ENCODE data around the gene COBL. TPM values are rescaled to one million over a fixed set of nuclear protein-coding genes. Genes with fewer than 3 reads are reported as not detected.

The COBL gene
- 10 to 100 TPM; 19.1 to 26.0 (median 22.4) TPM for polyA plus RNA-seq (ENCODE audit: insufficient read length in 3 of 3)
- long read RNA-seq, donor 1, partial matches to known transcripts: 6 of 6 reads
- long read RNA-seq, donor 1, other reads (novel, unspliced or antisense): 0 of 6 reads
- long read RNA-seq, donor 2: 0 reads
- long read RNA-seq, donor 3, partial matches to known transcripts: 0 of 1 reads
- long read RNA-seq, donor 3, other reads (novel, unspliced or antisense): 0 of 1 reads
- long read RNA-seq, donor 4: 0 reads
- long read RNA-seq, donor 5: 0 reads
- long read RNA-seq, donor 6, partial matches to known transcripts: 0 of 2 reads
- long read RNA-seq, donor 6, other reads (novel, unspliced or antisense): 0 of 2 reads
- long read RNA-seq, donor 7: 0 reads
- long read RNA-seq, donor 8: 0 reads
- long read RNA-seq, donor 9, partial matches to known transcripts: 6 of 7 reads
- long read RNA-seq, donor 9, other reads (novel, unspliced or antisense): 0 of 7 reads
- long read RNA-seq, donor 10: 0 reads
- long read RNA-seq, donor 11: 0 reads
- long read RNA-seq, donor 12: 0 reads
- long read RNA-seq, donor 13: 0 reads
- long read RNA-seq, donor 14: 0 reads
- long read RNA-seq, donor 15: 0 reads
- long read RNA-seq, donor 16, full-length matches to known transcripts: 2 of 13 reads
- long read RNA-seq, donor 16, partial matches to known transcripts: 11 of 13 reads
- long read RNA-seq, donor 16, other reads (novel, unspliced or antisense): 0 of 13 reads

- DNase-seq (ENCODE audit: extremely low read depth in 1 of 11, low read depth in 9 of 11, low spot score in 4 of 11): peak in 3 of 11 donors; percentile 16 to 28 (median 21)
Observed at GRCh38 chr7:51316666-51317581, at the start of gene COBL. Gene COBL (minus strand): TSS chr7:51316809. CDS start chr7:51316633, 176 bp downstream.

- no peak for DNase-seq (ENCODE audit: extremely low read depth in 1 of 11, low read depth in 9 of 11, low spot score in 4 of 11)
Observed at GRCh38 chr7:51366172-51366728, 49.6 kb upstream of the COBL start.

DNA sequence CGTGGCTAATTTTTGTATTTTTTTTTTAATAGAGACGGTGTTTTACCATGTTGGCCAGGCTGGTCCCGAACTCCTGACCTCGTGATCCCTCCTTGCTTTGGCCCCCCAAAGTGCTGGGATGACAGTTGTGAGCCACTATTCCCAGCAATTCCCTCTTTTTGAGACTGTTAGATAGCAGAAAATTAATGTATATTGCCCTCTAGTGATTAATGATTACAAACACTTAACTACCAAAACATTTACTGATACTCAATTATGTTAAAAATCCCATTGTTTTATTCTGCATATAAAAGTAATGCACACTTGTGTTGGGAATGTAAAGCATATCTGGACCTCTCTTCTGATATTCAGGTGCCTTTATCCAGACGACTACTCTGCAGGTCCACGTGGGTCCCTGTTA lies 41.2 kb upstream of the COBL start:
- no peak for DNase-seq (ENCODE audit: extremely low read depth in 1 of 11, low read depth in 9 of 11, low spot score in 4 of 11)

GRCh38 chr7:51356849-51357516 lies 40.4 kb upstream of the COBL start:
- peak in 6 of 11 donors; percentile 42 to 64 (median 56) for DNase-seq (ENCODE audit: extremely low read depth in 1 of 11, low read depth in 9 of 11, low spot score in 4 of 11)

DNA sequence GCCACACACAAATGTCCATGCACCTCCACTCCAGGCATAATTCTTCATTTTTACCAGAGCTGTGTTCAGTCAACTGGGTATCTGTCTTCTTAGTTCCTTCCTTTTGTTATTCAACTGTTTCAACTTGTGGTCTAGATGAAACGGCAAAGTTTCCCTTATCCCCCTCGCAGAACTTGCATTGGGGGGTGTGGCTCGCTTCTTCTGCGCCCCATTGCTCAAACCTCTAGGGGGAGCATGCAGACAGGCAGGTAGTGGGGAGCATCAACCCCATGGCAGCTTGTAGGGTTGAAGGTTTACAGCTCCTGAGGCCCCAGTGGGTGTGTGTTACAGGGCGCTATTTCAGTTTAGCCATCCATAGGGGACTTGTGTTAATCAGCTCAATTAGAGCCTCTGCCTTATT lies 38.3 kb upstream of the COBL start:
- DNase-seq (ENCODE audit: extremely low read depth in 1 of 11, low read depth in 9 of 11, low spot score in 4 of 11): no peak

GRCh38 chr7:51354434-51354833 lies 37.8 kb upstream of the COBL start:
- DNase-seq (ENCODE audit: extremely low read depth in 1 of 11, low read depth in 9 of 11, low spot score in 4 of 11): no peak

- peak in 1 of 11 donors; percentile 43 for DNase-seq (ENCODE audit: extremely low read depth in 1 of 11, low read depth in 9 of 11, low spot score in 4 of 11)
Observed at GRCh38 chr7:51352174-51353100, 35.8 kb upstream of the COBL start.

GRCh38 chr7:51351661-51352060 lies 35.1 kb upstream of the COBL start:
- DNase-seq (ENCODE audit: extremely low read depth in 1 of 11, low read depth in 9 of 11, low spot score in 4 of 11): no peak

GRCh38 chr7:51350546-51350896 lies 33.9 kb upstream of the COBL start:
- no peak for DNase-seq (ENCODE audit: extremely low read depth in 1 of 11, low read depth in 9 of 11, low spot score in 4 of 11)

DNA sequence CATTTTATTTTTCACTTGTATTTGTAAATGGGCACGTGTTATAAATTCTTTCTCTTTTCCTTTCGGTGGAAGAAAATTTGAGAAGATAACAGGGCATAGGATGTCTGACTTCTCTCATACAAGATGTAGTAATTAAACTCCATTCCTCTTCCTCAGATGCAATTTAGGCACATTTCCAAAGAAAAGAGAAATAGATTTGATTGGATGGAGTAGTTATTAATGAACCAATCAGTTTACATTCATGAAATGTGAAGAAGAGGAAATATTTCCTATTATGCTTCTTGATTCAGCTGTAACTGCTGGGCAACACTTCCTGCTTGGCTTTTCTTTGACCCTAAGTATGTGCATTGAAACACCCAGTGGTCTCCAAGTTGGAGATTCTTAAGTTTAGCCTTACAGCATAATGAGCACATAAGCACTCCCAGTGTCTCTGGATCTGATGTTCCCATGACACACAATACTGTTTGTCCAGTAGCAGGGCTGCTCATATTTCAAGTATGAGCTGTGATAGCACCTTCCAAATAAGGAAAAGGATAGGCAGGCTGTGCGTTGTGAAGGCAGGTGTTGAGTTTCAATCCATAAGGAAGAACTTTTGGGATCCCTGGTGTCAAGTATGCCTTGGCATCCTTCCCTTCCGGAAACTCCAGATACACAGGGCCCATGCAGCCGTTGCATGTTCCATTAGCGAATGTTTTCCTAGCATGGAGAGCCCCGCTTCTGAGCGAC lies 33.4 kb upstream of the COBL start:
- DNase-seq (ENCODE audit: extremely low read depth in 1 of 11, low read depth in 9 of 11, low spot score in 4 of 11): peak in 8 of 11 donors; percentile 33 to 60 (median 48)

- DNase-seq (ENCODE audit: extremely low read depth in 1 of 11, low read depth in 9 of 11, low spot score in 4 of 11): no peak
Observed at GRCh38 chr7:51346126-51346525, 29.5 kb upstream of the COBL start.

DNA sequence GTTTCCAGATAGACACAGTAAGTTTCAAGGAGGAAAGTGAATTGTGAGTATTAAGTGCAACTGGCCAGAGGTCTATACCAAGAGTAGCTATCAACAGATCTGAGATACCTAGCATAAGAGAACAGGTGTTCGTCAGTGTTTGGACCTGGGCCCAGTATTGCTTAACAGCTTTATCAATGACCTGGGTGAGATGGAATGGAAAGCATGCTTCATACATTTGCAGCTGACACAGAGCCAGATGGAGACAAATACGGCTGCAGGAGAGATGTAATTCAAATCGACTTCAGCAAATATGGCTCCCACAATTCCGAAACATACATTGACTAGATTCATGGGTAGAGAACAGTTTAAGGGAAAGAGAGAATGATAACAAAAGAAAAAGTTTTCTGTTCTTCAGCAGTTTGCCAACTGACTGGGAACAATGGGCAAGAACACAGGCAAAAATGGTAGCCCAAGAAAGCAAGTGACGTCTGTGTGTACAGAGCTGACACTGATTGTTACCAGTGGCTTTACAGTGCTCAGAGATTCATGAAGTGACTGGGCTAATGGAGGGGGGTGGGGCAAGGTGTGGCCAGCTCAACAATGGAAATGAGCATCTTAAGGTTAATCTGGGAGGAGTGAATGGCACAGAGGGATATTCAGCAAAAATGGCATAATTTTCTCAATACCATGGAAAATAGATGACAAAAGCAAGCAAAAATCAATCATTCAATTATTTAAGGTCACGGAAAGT lies 28.0 kb upstream of the COBL start:
- peak in 1 of 11 donors; percentile 16 for DNase-seq (ENCODE audit: extremely low read depth in 1 of 11, low read depth in 9 of 11, low spot score in 4 of 11)

- no peak for DNase-seq (ENCODE audit: extremely low read depth in 1 of 11, low read depth in 9 of 11, low spot score in 4 of 11)
Observed at GRCh38 chr7:51340936-51341335, 24.3 kb upstream of the COBL start.

DNA sequence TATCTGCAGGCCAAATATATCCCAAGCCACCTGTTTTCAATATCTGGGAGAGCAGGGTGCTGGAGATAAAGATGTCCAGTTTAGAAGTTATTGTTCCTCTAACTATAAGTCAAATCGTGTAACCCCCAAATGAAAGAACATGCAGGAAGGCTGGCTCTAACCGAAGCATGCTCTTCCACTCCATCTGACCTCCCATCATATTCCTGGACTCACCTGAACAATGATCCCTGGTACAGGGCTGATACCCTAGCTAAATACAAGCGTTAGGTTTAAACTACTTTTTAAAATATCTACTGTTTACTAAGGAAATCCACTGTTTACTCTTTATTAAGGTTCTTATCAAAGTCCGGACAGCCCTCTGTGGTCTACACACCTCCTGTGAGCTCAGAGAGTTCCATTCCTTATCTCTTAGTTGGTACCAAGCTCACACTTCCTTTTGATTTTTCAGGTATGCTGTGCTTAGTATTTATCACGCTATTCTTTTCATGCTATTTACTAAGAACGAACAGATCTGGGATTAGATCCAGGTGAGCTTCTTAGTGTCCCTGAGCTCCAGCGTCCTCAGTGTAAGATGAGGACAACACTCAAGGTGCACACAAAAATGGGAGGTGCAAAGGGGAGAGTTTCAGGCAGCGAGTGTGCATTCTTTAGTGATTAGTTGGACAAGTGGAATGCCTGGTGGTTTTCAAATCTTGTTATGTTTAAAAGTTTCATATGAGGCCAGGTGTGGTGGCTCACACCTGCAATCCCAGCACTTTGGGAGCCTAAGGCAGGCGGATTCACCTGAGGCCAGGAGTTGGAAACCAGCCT lies 23.6 kb upstream of the COBL start:
- DNase-seq (ENCODE audit: extremely low read depth in 1 of 11, low read depth in 9 of 11, low spot score in 4 of 11): no peak

- no peak for DNase-seq (ENCODE audit: extremely low read depth in 1 of 11, low read depth in 9 of 11, low spot score in 4 of 11)
Observed at GRCh38 chr7:51335057-51335456, 18.4 kb upstream of the COBL start.
